Progenitor cell of endocrine pancreas (in vitro differentiated cells): ENCODE data around the gene ZFYVE27. TPM values are rescaled to one million over a fixed set of nuclear protein-coding genes. Genes with fewer than 3 reads are reported as not detected.

ENCODE experiments used
- DNase-seq: peaks from one replicate; pipeline ENCODE4 v3.0.0; 2021; ENCODE audit warnings: low spot score; ENCODE audit not compliant: unreplicated experiment
- H3K27ac Mint-ChIP-seq: 2 replicates; pipeline ENCODE4 v1.8.0; 2021; ENCODE audit warnings: mild to moderate bottlenecking, moderate library complexity, mixed read lengths
- H3K27me3 Mint-ChIP-seq: 2 replicates; pipeline ENCODE4 v1.8.0; 2021; ENCODE audit warnings: mixed read lengths
- H3K36me3 Mint-ChIP-seq: 2 replicates; pipeline ENCODE4 v1.8.0; 2022; ENCODE audit warnings: mixed read lengths; ENCODE audit not compliant: insufficient read depth
- H3K4me1 Mint-ChIP-seq: 2 replicates; pipeline ENCODE4 v1.8.0; 2021; ENCODE audit warnings: low read depth, mixed read lengths
- H3K4me3 Mint-ChIP-seq: 2 replicates; pipeline ENCODE4 v1.8.0; 2021; ENCODE audit warnings: low read depth, mild to moderate bottlenecking, moderate library complexity, mixed read lengths
- H3K9me3 Mint-ChIP-seq: 2 replicates; pipeline ENCODE4 v1.8.0; 2021; ENCODE audit warnings: low read depth, mixed read lengths
- CTCF ChIP-seq: fragments of 200-600 bp; sonication (generic); IDR thresholded peaks from one replicate; pipeline ENCODE4 v1.5.0; 2021; ENCODE audit warnings: antibody characterized with exemption, mild to moderate bottlenecking; ENCODE audit not compliant: unreplicated experiment
- total RNA-seq: library from RNA; stranded (reverse); gene quantifications from 2 replicates; pipeline ENCODE4 v1.2.1, GENCODE V29; 2021

ZFYVE27 gene
- total RNA-seq, 1 donor from 2014 or later, result 43.4 TPM

GRCh38 chr10:97760461-97761257 is 23.7 kb downstream of the ZFYVE27 start:
- no peak overlapping the region for H3K27ac Mint-ChIP-seq
- TF ChIP-seq CTCF, result no peak
- no peaks in the 10 kb centered on the region for H3K9me3 Mint-ChIP-seq
- peaks cover 12% of the 10 kb centered on the region for H3K36me3 Mint-ChIP-seq
- no peak for DNase-seq
- H3K4me1 Mint-ChIP-seq, result peaks cover 14% of the 10 kb centered on the region
- no peak overlapping the region for H3K4me3 Mint-ChIP-seq
- H3K27me3 Mint-ChIP-seq, result no peaks in the 10 kb centered on the region

- TF ChIP-seq CTCF, result no peak
- no peak overlapping the region for H3K27ac Mint-ChIP-seq
Observed at GRCh38 chr10:97761331-97761865, 24.5 kb downstream of the ZFYVE27 start.

GRCh38 chr10:97762056-97762455 is 25.1 kb downstream of the ZFYVE27 start:
- no peaks in the 10 kb centered on the region for H3K9me3 Mint-ChIP-seq
- H3K4me3 Mint-ChIP-seq, result no peak overlapping the region
- TF ChIP-seq CTCF, result no peak
- peaks cover 16% of the 10 kb centered on the region for H3K4me1 Mint-ChIP-seq
- H3K27me3 Mint-ChIP-seq, result no peaks in the 10 kb centered on the region
- DNase-seq, result no peak
- no peak overlapping the region for H3K27ac Mint-ChIP-seq
- H3K36me3 Mint-ChIP-seq, result peaks cover 8% of the 10 kb centered on the region

More at GRCh38 chr10:97761331-97761865, 24.5 kb downstream of the ZFYVE27 start:
- Mint-ChIP-seq H3K4me1 (peaks cover 16% of the 10 kb centered on the region), H3K9me3 (no peaks in the 10 kb centered on the region), H3K36me3 (peaks cover 12% of the 10 kb centered on the region), H3K4me3 (no peak overlapping the region), H3K27me3 (no peaks in the 10 kb centered on the region)
- DNase-seq, result no peak

GRCh38 chr10:97762816-97763215 is 25.9 kb downstream of the ZFYVE27 start:
- H3K27ac Mint-ChIP-seq, result no peak overlapping the region
- H3K36me3 Mint-ChIP-seq, result peaks cover 12% of the 10 kb centered on the region
- TF ChIP-seq CTCF, result no peak
- DNase-seq, result no peak
- peaks cover 16% of the 10 kb centered on the region for H3K4me1 Mint-ChIP-seq
- H3K9me3 Mint-ChIP-seq, result no peaks in the 10 kb centered on the region
- no peak overlapping the region for H3K4me3 Mint-ChIP-seq
- H3K27me3 Mint-ChIP-seq, result no peaks in the 10 kb centered on the region

- no peak for DNase-seq
- peaks cover 19% of the 10 kb centered on the region for H3K4me1 Mint-ChIP-seq
- peaks cover 3% of the 10 kb centered on the region for H3K27me3 Mint-ChIP-seq
- no peak overlapping the region for H3K27ac Mint-ChIP-seq
- no peak for TF ChIP-seq CTCF
- H3K9me3 Mint-ChIP-seq, result no peaks in the 10 kb centered on the region
- peaks cover 17% of the 10 kb centered on the region for H3K36me3 Mint-ChIP-seq
- no peak overlapping the region for H3K4me3 Mint-ChIP-seq
Observed at GRCh38 chr10:97763411-97763810, 26.5 kb downstream of the ZFYVE27 start.
